Measurements from ENCODE around the gene ULK2.
"Not testable (repeated sequence)": the region's sequence is repeated elsewhere in the genome, so short reads cannot be mapped to it uniquely, and the experiment has no call there.

Gene ULK2

GRCh38 chr17:19766421-19767270, 101.1 kb downstream of the ULK2 start:
- Histone ChIP-seq H2AFZ (ENCODE audit: low read depth, low read length, severe bottlenecking) (no peak overlapping the region), H3K9me2 (replicated peaks; ENCODE audit: insufficient read depth, low read length) (no peaks in the 10 kb centered on the region), H3K9me3 (ENCODE audit: insufficient read depth, low read length) (no peaks in the 10 kb centered on the region), H3K27me3 (ENCODE audit: low read length) (no peaks in the 10 kb centered on the region), H3K79me2 (ENCODE audit: insufficient read depth, low read length) (no peaks in the 10 kb centered on the region), H3K36me3 (ENCODE audit: low read length) (no peaks in the 10 kb centered on the region), H4K20me1 (ENCODE audit: low read depth, low read length) (no peaks in the 10 kb centered on the region), H3F3A (ENCODE audit: insufficient read depth) (no peaks in the 10 kb centered on the region), H3K4me2 (ENCODE audit: low read depth, low read length, poor library complexity, severe bottlenecking) (no peak overlapping the region), H3K9ac (ENCODE audit: low read length) (no peak overlapping the region), H3K27ac (ENCODE audit: low read depth, low read length) (no peak overlapping the region), H3K4me3 (ENCODE audit: insufficient read depth, low read length, poor library complexity, severe bottlenecking) (no peak overlapping the region)
- no peak for TF ChIP-seq EZH2phosphoT487 (conservative IDR thresholded peaks at IDR 0.05; ENCODE audit: low read length)
- TF ChIP-seq, protein P1, sequence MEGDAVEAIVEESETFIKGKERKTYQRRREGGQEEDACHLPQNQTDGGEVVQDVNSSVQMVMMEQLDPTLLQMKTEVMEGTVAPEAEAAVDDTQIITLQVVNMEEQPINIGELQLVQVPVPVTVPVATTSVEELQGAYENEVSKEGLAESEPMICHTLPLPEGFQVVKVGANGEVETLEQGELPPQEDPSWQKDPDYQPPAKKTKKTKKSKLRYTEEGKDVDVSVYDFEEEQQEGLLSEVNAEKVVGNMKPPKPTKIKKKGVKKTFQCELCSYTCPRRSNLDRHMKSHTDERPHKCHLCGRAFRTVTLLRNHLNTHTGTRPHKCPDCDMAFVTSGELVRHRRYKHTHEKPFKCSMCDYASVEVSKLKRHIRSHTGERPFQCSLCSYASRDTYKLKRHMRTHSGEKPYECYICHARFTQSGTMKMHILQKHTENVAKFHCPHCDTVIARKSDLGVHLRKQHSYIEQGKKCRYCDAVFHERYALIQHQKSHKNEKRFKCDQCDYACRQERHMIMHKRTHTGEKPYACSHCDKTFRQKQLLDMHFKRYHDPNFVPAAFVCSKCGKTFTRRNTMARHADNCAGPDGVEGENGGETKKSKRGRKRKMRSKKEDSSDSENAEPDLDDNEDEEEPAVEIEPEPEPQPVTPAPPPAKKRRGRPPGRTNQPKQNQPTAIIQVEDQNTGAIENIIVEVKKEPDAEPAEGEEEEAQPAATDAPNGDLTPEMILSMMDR (IDR thresholded peaks at IDR 0.05; ENCODE audit: insufficient read depth, low read length, poor library complexity, severe bottlenecking), result peak; percentile 98

GRCh38 chr17:19766016-19766415, 101.7 kb downstream of the ULK2 start:
- Histone ChIP-seq H3K9me3 (ENCODE audit: insufficient read depth, low read length) (no peaks in the 10 kb centered on the region), H3K79me2 (ENCODE audit: insufficient read depth, low read length) (no peaks in the 10 kb centered on the region), H2AFZ (ENCODE audit: low read depth, low read length, severe bottlenecking) (no peak overlapping the region), H3F3A (ENCODE audit: insufficient read depth) (no peaks in the 10 kb centered on the region), H4K20me1 (ENCODE audit: low read depth, low read length) (no peaks in the 10 kb centered on the region), H3K36me3 (ENCODE audit: low read length) (no peaks in the 10 kb centered on the region), H3K27me3 (ENCODE audit: low read length) (no peaks in the 10 kb centered on the region), H3K4me3 (ENCODE audit: insufficient read depth, low read length, poor library complexity, severe bottlenecking) (no peak overlapping the region), H3K9me2 (replicated peaks; ENCODE audit: insufficient read depth, low read length) (no peaks in the 10 kb centered on the region), H3K9ac (ENCODE audit: low read length) (no peak overlapping the region), H3K27ac (ENCODE audit: low read depth, low read length) (no peak overlapping the region), H3K4me2 (ENCODE audit: low read depth, low read length, poor library complexity, severe bottlenecking) (no peak overlapping the region)
- TF ChIP-seq, protein P1 (IDR thresholded peaks at IDR 0.05; ENCODE audit: insufficient read depth, low read length, poor library complexity, severe bottlenecking), result no peak
- TF ChIP-seq EZH2phosphoT487 (conservative IDR thresholded peaks at IDR 0.05; ENCODE audit: low read length), result no peak

DNA sequence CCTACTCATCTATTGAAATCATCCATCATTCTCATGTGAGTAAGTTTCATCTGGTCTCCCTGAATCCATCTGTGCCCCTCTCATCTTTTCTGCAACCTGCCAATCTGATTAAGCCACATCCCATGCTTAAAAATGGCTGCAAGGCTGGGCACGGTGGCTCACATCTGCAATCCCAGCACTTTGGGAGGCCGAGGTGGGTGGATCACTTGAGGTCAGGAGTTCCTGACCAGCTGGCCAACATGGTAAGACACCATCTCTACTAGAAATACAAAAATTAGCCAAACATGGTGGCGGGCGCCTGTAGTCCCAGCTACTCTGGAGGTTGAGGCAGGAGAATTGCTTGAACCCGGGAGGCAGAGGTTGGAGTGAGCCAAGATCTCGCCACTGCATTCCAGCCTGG, 103.7 kb downstream of the ULK2 start:
- not testable (repeated sequence) for H3K4me2 ChIP-seq (ENCODE audit: low read depth, low read length, poor library complexity, severe bottlenecking); H4K20me1 ChIP-seq (ENCODE audit: low read depth, low read length); H3F3A ChIP-seq (ENCODE audit: insufficient read depth); H3K27me3 ChIP-seq (ENCODE audit: low read length); H3K27ac ChIP-seq (ENCODE audit: low read depth, low read length); H3K9ac ChIP-seq (ENCODE audit: low read length); H3K4me3 ChIP-seq (ENCODE audit: insufficient read depth, low read length, poor library complexity, severe bottlenecking); H3K79me2 ChIP-seq (ENCODE audit: insufficient read depth, low read length); H2AFZ ChIP-seq (ENCODE audit: low read depth, low read length, severe bottlenecking); H3K36me3 ChIP-seq (ENCODE audit: low read length); H3K9me3 ChIP-seq (ENCODE audit: insufficient read depth, low read length); H3K9me2 ChIP-seq (replicated peaks; ENCODE audit: insufficient read depth, low read length)

DNA sequence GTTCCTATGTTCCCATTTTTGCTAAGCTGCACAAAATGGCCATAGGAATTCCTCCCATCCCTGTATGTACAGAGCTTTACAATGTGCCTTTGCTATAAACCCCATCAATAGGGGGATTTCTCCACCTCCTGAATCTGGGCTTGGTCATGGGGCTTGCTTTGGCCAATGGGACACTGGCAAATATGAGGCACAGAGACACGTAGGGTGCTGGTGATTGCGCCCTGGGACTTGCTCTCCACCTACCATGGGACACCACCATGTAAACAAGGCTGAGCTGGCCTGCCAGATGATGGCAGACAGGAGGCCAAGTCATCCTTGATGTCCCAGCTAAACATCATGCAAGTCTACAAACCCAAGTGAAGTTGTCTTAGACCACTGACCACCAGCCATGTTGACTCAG, 104.3 kb downstream of the ULK2 start:
- no peaks in the 10 kb centered on the region for H3K27me3 ChIP-seq (ENCODE audit: low read length)
- H2AFZ ChIP-seq (ENCODE audit: low read depth, low read length, severe bottlenecking), result no peak overlapping the region
- H3K36me3 ChIP-seq (ENCODE audit: low read length), result no peaks in the 10 kb centered on the region
- no peaks in the 10 kb centered on the region for H3K79me2 ChIP-seq (ENCODE audit: insufficient read depth, low read length)
- H3K4me3 ChIP-seq (ENCODE audit: insufficient read depth, low read length, poor library complexity, severe bottlenecking), result no peak overlapping the region
- no peaks in the 10 kb centered on the region for H4K20me1 ChIP-seq (ENCODE audit: low read depth, low read length)
- no peak overlapping the region for H3K27ac ChIP-seq (ENCODE audit: low read depth, low read length)
- H3F3A ChIP-seq (ENCODE audit: insufficient read depth), result no peaks in the 10 kb centered on the region
- no peak overlapping the region for H3K4me2 ChIP-seq (ENCODE audit: low read depth, low read length, poor library complexity, severe bottlenecking)
- no peak for TF ChIP-seq EZH2phosphoT487 (conservative IDR thresholded peaks at IDR 0.05; ENCODE audit: low read length)
- TF ChIP-seq, protein P1 (IDR thresholded peaks at IDR 0.05; ENCODE audit: insufficient read depth, low read length, poor library complexity, severe bottlenecking), result no peak
- no peak overlapping the region for H3K9ac ChIP-seq (ENCODE audit: low read length)
- H3K9me3 ChIP-seq (ENCODE audit: insufficient read depth, low read length), result no peaks in the 10 kb centered on the region
- no peaks in the 10 kb centered on the region for H3K9me2 ChIP-seq (replicated peaks; ENCODE audit: insufficient read depth, low read length)

All from SU-DHL-6 (cell line).